ENCODE measurements around the gene PTCH2. TPM values are rescaled to one million over a fixed set of nuclear protein-coding genes. Genes with fewer than 3 reads are reported as not detected.
"Not testable (repeated sequence)": the region's sequence is repeated elsewhere in the genome, so short reads cannot be mapped to it uniquely, and the experiment has no call there.

PTCH2 gene
- total RNA-seq, 1 donor from 2014 or later = 3.0 TPM

- H3K27ac Mint-ChIP-seq = peak overlapping the region; percentile 27
- no peak overlapping the region for H3K4me3 Mint-ChIP-seq (ENCODE audit: low read depth)
- H3K27me3 Mint-ChIP-seq = no peaks in the 10 kb centered on the region
- H3K4me1 Mint-ChIP-seq (ENCODE audit: low read depth) = peaks cover 46% of the 10 kb centered on the region
- no peak for TF ChIP-seq CTCF (IDR thresholded peaks at IDR 0.05; ENCODE audit: unreplicated experiment)
- no peak for DNase-seq (ENCODE audit: low spot score, unreplicated experiment)
- peaks cover 7% of the 10 kb centered on the region for H3K36me3 Mint-ChIP-seq (ENCODE audit: insufficient read depth)
- no peaks in the 10 kb centered on the region for H3K9me3 Mint-ChIP-seq (ENCODE audit: low read depth)
Observed at GRCh38 chr1:44811234-44811633, 31.8 kb downstream of the PTCH2 start.

- peaks cover 46% of the 10 kb centered on the region for H3K4me1 Mint-ChIP-seq (ENCODE audit: low read depth)
- not testable (repeated sequence) for DNase-seq (ENCODE audit: low spot score, unreplicated experiment); H3K9me3 Mint-ChIP-seq (ENCODE audit: low read depth); H3K36me3 Mint-ChIP-seq (ENCODE audit: insufficient read depth); H3K27ac Mint-ChIP-seq; H3K4me3 Mint-ChIP-seq (ENCODE audit: low read depth); H3K27me3 Mint-ChIP-seq
Observed at GRCh38 chr1:44810762-44811105, 32.3 kb downstream of the PTCH2 start.

- no peak for DNase-seq (ENCODE audit: low spot score, unreplicated experiment)
- peaks cover 46% of the 10 kb centered on the region for H3K4me1 Mint-ChIP-seq (ENCODE audit: low read depth)
- no peaks in the 10 kb centered on the region for H3K27me3 Mint-ChIP-seq
- no peaks in the 10 kb centered on the region for H3K9me3 Mint-ChIP-seq (ENCODE audit: low read depth)
- H3K27ac Mint-ChIP-seq = no peak overlapping the region
- no peak for TF ChIP-seq CTCF (IDR thresholded peaks at IDR 0.05; ENCODE audit: unreplicated experiment)
- H3K4me3 Mint-ChIP-seq (ENCODE audit: low read depth) = no peak overlapping the region
- H3K36me3 Mint-ChIP-seq (ENCODE audit: insufficient read depth) = peaks cover 6% of the 10 kb centered on the region
Observed at GRCh38 chr1:44810101-44810761, 32.8 kb downstream of the PTCH2 start.

- H3K27ac Mint-ChIP-seq = peak overlapping the region; percentile 99
- peaks cover 43% of the 10 kb centered on the region for H3K4me1 Mint-ChIP-seq (ENCODE audit: low read depth)
- DNase-seq (ENCODE audit: low spot score, unreplicated experiment) = no peak
- H3K36me3 Mint-ChIP-seq (ENCODE audit: insufficient read depth) = no peaks in the 10 kb centered on the region
- H3K27me3 Mint-ChIP-seq = no peaks in the 10 kb centered on the region
- no peaks in the 10 kb centered on the region for H3K9me3 Mint-ChIP-seq (ENCODE audit: low read depth)
- no peak for TF ChIP-seq CTCF (IDR thresholded peaks at IDR 0.05; ENCODE audit: unreplicated experiment)
- peak overlapping the region; percentile 69 for H3K4me3 Mint-ChIP-seq (ENCODE audit: low read depth)
Observed at GRCh38 chr1:44808938-44809917, 33.8 kb downstream of the PTCH2 start.

GRCh38 chr1:44808063-44808937 is 34.8 kb downstream of the PTCH2 start, which contains the start of gene BTBD19:
Gene BTBD19 (plus strand): TSS chr1:44808523. CDS start chr1:44808821, 298 bp downstream.
- peaks cover 42% of the 10 kb centered on the region for H3K4me1 Mint-ChIP-seq (ENCODE audit: low read depth)

More at GRCh38 chr1:44808063-44808937, 34.8 kb downstream of the PTCH2 start, which contains the start of gene BTBD19:
- TF ChIP-seq CTCF (IDR thresholded peaks at IDR 0.05; ENCODE audit: unreplicated experiment) = no peak
- H3K27me3 Mint-ChIP-seq = no peaks in the 10 kb centered on the region
- H3K9me3 Mint-ChIP-seq (ENCODE audit: low read depth) = no peaks in the 10 kb centered on the region
- H3K4me3 Mint-ChIP-seq (ENCODE audit: low read depth) = peak within 1 kb of the TSS; percentile 69
- H3K27ac Mint-ChIP-seq = peak within 1 kb of the TSS; percentile 99
- DNase-seq (ENCODE audit: low spot score, unreplicated experiment) = peak; percentile 49
- H3K36me3 Mint-ChIP-seq (ENCODE audit: insufficient read depth) = peaks cover under 1% of the 10 kb centered on the region
